Measurements from ENCODE around the gene VAMP4. TPM values are rescaled to one million over a fixed set of nuclear protein-coding genes. Genes with fewer than 3 reads are reported as not detected.
A peak's percentile ranks its signal among the peaks of the same experiment; 100 is the strongest.
"Not testable (repeated sequence)": the region's sequence is repeated elsewhere in the genome, so short reads cannot be mapped to it uniquely, and the experiment has no call there.

VAMP4 gene
- total RNA-seq, 2 experiments from 2014 or later, result 12.2 to 13.0 TPM

DNA sequence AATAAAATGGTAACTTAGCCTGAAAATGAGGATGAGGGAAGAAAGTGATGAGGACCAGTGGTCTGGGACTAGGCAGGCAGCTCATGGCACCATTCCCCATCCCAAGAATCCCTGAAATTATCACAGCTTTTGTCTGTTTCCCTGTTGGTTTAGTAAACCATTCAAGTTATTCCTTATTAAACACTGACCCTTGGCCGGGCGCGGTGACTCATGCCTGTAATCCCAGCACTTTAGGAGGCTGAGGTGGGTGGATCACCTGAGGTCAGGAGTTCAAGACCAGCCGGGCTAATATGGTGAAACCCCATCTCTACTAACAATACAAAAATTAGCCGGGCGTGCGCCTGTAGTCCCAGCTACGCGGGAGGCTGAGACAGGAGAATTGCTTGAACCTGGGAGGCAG lies 85.7 kb downstream of the VAMP4 start:
- H3K4me3 Mint-ChIP-seq; DNase-seq; H3K36me3 Mint-ChIP-seq (ENCODE audit: low read depth); POLR2A ChIA-PET; H3K9me3 Mint-ChIP-seq (ENCODE audit: insufficient read depth); H3K27ac Mint-ChIP-seq; ATAC-seq: not testable (repeated sequence)
- CTCF ChIA-PET, result interaction anchor here (0.9 to 3.6 kb wide), 7 partner anchors 11 to 329 kb away, joined by 3 to 38 read pairs (median 9); partner anchors contain the start of gene VAMP4
- Mint-ChIP-seq H3K27me3 (ENCODE audit: low read depth) (peaks cover 26% of the 10 kb centered on the region), H3K4me1 (ENCODE audit: low read depth) (peaks cover 13% of the 10 kb centered on the region)

GRCh38 chr1:171655746-171656116 lies 86.1 kb downstream of the VAMP4 start:
- Mint-ChIP-seq H3K27ac (no peak overlapping the region), H3K36me3 (ENCODE audit: low read depth) (no peaks in the 10 kb centered on the region), H3K27me3 (ENCODE audit: low read depth) (peaks cover 30% of the 10 kb centered on the region), H3K4me3 (no peak overlapping the region), H3K9me3 (ENCODE audit: insufficient read depth) (no peaks in the 10 kb centered on the region), H3K4me1 (ENCODE audit: low read depth) (peaks cover 13% of the 10 kb centered on the region)
- DNase-seq (no peak), ATAC-seq (no peak)
- ChIA-PET POLR2A (no interaction called here), CTCF (interaction anchor here (1.2 to 3.6 kb wide), 7 partner anchors 11 to 410 kb away, joined by 3 to 38 read pairs (median 9); partner anchors contain the start of gene VAMP4)

GRCh38 chr1:171654942-171655745 lies 86.7 kb downstream of the VAMP4 start:
- Mint-ChIP-seq H3K4me1 (ENCODE audit: low read depth) (peaks cover 13% of the 10 kb centered on the region), H3K27ac (no peak overlapping the region), H3K36me3 (ENCODE audit: low read depth) (no peaks in the 10 kb centered on the region), H3K27me3 (ENCODE audit: low read depth) (peaks cover 32% of the 10 kb centered on the region), H3K9me3 (ENCODE audit: insufficient read depth) (no peaks in the 10 kb centered on the region), H3K4me3 (no peak overlapping the region)
- CTCF ChIA-PET, result interaction anchor here (0.7 to 3.6 kb wide), 14 partner anchors 10 to 409 kb away, joined by 3 to 38 read pairs (median 4); partner anchors contain the start of genes METTL13 and VAMP4
- ATAC-seq (peak; percentile 78), DNase-seq (peak; percentile 76)
- POLR2A ChIA-PET, result interaction anchor here (1.1 kb wide), 1 partner anchor 86 kb away, joined by 5 read pairs; the partner anchor contains the start of gene VAMP4

- H3K9me3 Mint-ChIP-seq (ENCODE audit: insufficient read depth), result no peaks in the 10 kb centered on the region
- ChIA-PET POLR2A (interaction anchor here (1.1 kb wide), 1 partner anchor 87 kb away, joined by 5 read pairs; the partner anchor contains the start of gene VAMP4), CTCF (interaction anchor here (0.7 to 3.6 kb wide), 14 partner anchors 10 to 408 kb away, joined by 3 to 38 read pairs (median 4); partner anchors contain the start of genes METTL13 and VAMP4)
These were observed 87.5 kb downstream of the VAMP4 start for GRCh38 chr1:171654201-171654941.

DNA sequence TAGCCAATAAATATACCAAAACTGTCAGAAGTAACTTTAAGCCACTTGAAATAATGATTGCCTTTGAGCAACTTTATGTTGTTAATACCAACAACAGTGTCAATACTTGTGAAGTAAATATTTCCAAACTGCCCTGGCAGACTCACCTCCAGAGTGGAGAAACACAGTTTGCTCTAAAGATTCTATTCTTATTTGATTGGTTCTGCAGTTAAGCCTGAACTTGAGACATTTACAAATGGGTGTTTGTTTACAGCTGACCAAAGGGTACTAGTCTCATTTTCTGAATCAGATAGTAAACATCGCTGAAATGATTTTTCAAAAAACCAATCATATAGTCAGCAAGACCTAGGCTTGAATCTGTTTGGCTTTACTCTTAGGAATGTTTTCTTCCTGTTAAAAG lies 88.1 kb downstream of the VAMP4 start:
- ATAC-seq, result no peak
- POLR2A ChIA-PET, result no interaction called here

More at GRCh38 chr1:171654201-171654941, 87.5 kb downstream of the VAMP4 start:
- Mint-ChIP-seq H3K4me1 (ENCODE audit: low read depth) (peaks cover 13% of the 10 kb centered on the region), H3K4me3 (no peak overlapping the region), H3K36me3 (ENCODE audit: low read depth) (no peaks in the 10 kb centered on the region), H3K27ac (no peak overlapping the region), H3K27me3 (ENCODE audit: low read depth) (peaks cover 36% of the 10 kb centered on the region)
- DNase-seq (no peak), ATAC-seq (no peak)

GRCh38 chr1:171652234-171652822 lies 89.5 kb downstream of the VAMP4 start, which contains the start of gene MYOC:
Gene MYOC (minus strand): TSS chr1:171652688. CDS start chr1:171652611, 77 bp downstream.
- H3K4me1 Mint-ChIP-seq (ENCODE audit: low read depth), result peaks cover 13% of the 10 kb centered on the region
- CTCF ChIA-PET, result interaction anchor here (0.6 kb wide), 1 partner anchor 149 kb away, joined by 3 read pairs; no protein-coding TSS in a partner anchor
- no peaks in the 10 kb centered on the region for H3K9me3 Mint-ChIP-seq (ENCODE audit: insufficient read depth)
- H3K36me3 Mint-ChIP-seq (ENCODE audit: low read depth), result no peaks in the 10 kb centered on the region
- DNase-seq, result no peak
- ATAC-seq, result no peak
- no peak within 1 kb of the TSS for H3K27ac Mint-ChIP-seq
- no peak within 1 kb of the TSS for H3K4me3 Mint-ChIP-seq
- H3K27me3 Mint-ChIP-seq (ENCODE audit: low read depth), result peaks cover 36% of the 10 kb centered on the region
- POLR2A ChIA-PET, result no interaction called here

More for the DNA sequence above, 88.1 kb downstream of the VAMP4 start:
- no peak overlapping the region for H3K4me3 Mint-ChIP-seq
- no peak overlapping the region for H3K27ac Mint-ChIP-seq
- no peak for DNase-seq
- no peaks in the 10 kb centered on the region for H3K36me3 Mint-ChIP-seq (ENCODE audit: low read depth)
- CTCF ChIA-PET, result interaction anchor here (1.9 to 3.6 kb wide), 4 partner anchors 9 to 332 kb away, joined by 4 to 38 read pairs (median 10); partner anchors contain the start of gene VAMP4
- H3K9me3 Mint-ChIP-seq (ENCODE audit: insufficient read depth), result no peaks in the 10 kb centered on the region
- peaks cover 36% of the 10 kb centered on the region for H3K27me3 Mint-ChIP-seq (ENCODE audit: low read depth)
- H3K4me1 Mint-ChIP-seq (ENCODE audit: low read depth), result peaks cover 13% of the 10 kb centered on the region

Other genes with a start within 250 kb of the VAMP4 start
- under 1 TPM in 1 of 2 experiments, not detected in 1; 0.10 TPM for gene MYOCOS, start 119.8 kb downstream of the VAMP4 start, total RNA-seq
- not detected for gene MYOC, start 89.4 kb downstream of the VAMP4 start, total RNA-seq
- 10 to 100 TPM; 38.5 to 44.5 TPM for gene METTL13, start 39.6 kb upstream of the VAMP4 start, total RNA-seq
- 1 to 10 TPM; 1.5 to 1.6 TPM for gene DNM3, start 99.4 kb upstream of the VAMP4 start, total RNA-seq